Adipocyte (in vitro differentiated cells): ENCODE data around the gene SPAAR.

Experiments used
- DNase-seq: peaks from one replicate; pipeline ENCODE4 v3.0.0-alpha.2; 2015; ENCODE audit warnings: low read depth
- H3K27me3 ChIP-seq: replicated peaks from 2 replicates; pipeline ENCODE4 v1.7.0; 2013; ENCODE audit warnings: mild to moderate bottlenecking, low read length, moderate library complexity; ENCODE audit not compliant: control insufficient read depth, insufficient read depth
- H3K36me3 ChIP-seq: 2 replicates; pipeline ENCODE4 v1.7.0; 2013; ENCODE audit warnings: low read length, mild to moderate bottlenecking, moderate library complexity; ENCODE audit not compliant: control insufficient read depth, insufficient read depth, severe bottlenecking
- H3K4me1 ChIP-seq: 2 replicates; pipeline ENCODE4 v1.7.0; 2013; ENCODE audit warnings: mild to moderate bottlenecking, low read length, moderate library complexity; ENCODE audit not compliant: control insufficient read depth, insufficient read depth
- H3K4me3 ChIP-seq: 2 replicates; pipeline ENCODE4 v1.7.0; 2013; ENCODE audit warnings: mild to moderate bottlenecking, low read length, moderate library complexity
- H3K9ac ChIP-seq: 2 replicates; pipeline ENCODE4 v1.7.0; 2013; ENCODE audit warnings: mild to moderate bottlenecking, low read length, moderate library complexity
- H3K9me3 ChIP-seq: 2 replicates; pipeline ENCODE4 v1.7.0; 2013; ENCODE audit warnings: mild to moderate bottlenecking, low read length, moderate library complexity; ENCODE audit not compliant: control insufficient read depth

SPAAR gene

DNA sequence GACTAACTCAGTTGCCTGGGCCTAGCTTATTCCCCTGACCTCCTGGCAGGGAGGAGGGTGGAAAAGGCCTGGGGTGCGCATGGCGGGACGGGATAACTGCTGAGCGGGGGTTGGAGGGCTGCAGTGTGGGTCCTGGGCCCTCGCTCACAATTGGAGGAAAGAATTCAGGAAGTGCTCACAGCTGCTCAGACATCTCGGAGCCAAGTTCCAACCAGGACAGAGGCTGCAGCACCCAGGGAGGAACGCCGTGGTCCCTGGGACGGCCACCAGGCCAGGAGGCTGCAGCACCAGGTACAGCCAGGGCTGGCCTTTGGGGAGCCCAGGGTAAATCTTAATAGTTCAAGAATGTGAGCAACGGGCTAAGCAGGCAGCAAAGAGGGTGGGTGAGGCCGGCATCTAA, at the start of gene SPAAR:
SPAAR (plus strand) TSS at position 217 of the 400 bp plus-strand sequence. CDS start 974 bp downstream, outside the sequence.
- no peaks in the 10 kb centered on the region for H3K27me3 ChIP-seq
- H3K9ac ChIP-seq: peak within 1 kb of the TSS; percentile 100
- peak within 1 kb of the TSS; percentile 79 for H3K4me3 ChIP-seq
- no peak for DNase-seq
- no peaks in the 10 kb centered on the region for H3K36me3 ChIP-seq
- peaks cover 69% of the 10 kb centered on the region for H3K4me1 ChIP-seq
- no peaks in the 10 kb centered on the region for H3K9me3 ChIP-seq

- no peak for DNase-seq
- Histone ChIP-seq H3K4me1 (no peaks in the 10 kb centered on the region), H3K9me3 (no peaks in the 10 kb centered on the region), H3K4me3 (no peak overlapping the region), H3K9ac (no peak overlapping the region), H3K27me3 (peaks cover 44% of the 10 kb centered on the region), H3K36me3 (no peaks in the 10 kb centered on the region)
Measured at GRCh38 chr9:35859990-35860339, 49.3 kb upstream of the SPAAR start.

- H3K36me3 ChIP-seq: no peaks in the 10 kb centered on the region
- H3K27me3 ChIP-seq: peaks cover 44% of the 10 kb centered on the region
- no peaks in the 10 kb centered on the region for H3K9me3 ChIP-seq
- DNase-seq: no peak
- no peaks in the 10 kb centered on the region for H3K4me1 ChIP-seq
- H3K9ac ChIP-seq: no peak overlapping the region
- no peak overlapping the region for H3K4me3 ChIP-seq
Measured at GRCh38 chr9:35861161-35861897, 48.0 kb upstream of the SPAAR start.

GRCh38 chr9:35862328-35862727, 47.0 kb upstream of the SPAAR start:
- Histone ChIP-seq H3K27me3 (peaks cover 44% of the 10 kb centered on the region), H3K9ac (no peak overlapping the region), H3K4me1 (no peaks in the 10 kb centered on the region), H3K9me3 (no peaks in the 10 kb centered on the region), H3K36me3 (no peaks in the 10 kb centered on the region), H3K4me3 (no peak overlapping the region)
- DNase-seq: no peak

- Histone ChIP-seq H3K4me3 (no peak overlapping the region), H3K27me3 (peaks cover 44% of the 10 kb centered on the region), H3K9ac (no peak overlapping the region), H3K9me3 (no peaks in the 10 kb centered on the region), H3K4me1 (no peaks in the 10 kb centered on the region), H3K36me3 (no peaks in the 10 kb centered on the region)
- DNase-seq: no peak
Measured at GRCh38 chr9:35863583-35863982, 45.7 kb upstream of the SPAAR start.

DNA sequence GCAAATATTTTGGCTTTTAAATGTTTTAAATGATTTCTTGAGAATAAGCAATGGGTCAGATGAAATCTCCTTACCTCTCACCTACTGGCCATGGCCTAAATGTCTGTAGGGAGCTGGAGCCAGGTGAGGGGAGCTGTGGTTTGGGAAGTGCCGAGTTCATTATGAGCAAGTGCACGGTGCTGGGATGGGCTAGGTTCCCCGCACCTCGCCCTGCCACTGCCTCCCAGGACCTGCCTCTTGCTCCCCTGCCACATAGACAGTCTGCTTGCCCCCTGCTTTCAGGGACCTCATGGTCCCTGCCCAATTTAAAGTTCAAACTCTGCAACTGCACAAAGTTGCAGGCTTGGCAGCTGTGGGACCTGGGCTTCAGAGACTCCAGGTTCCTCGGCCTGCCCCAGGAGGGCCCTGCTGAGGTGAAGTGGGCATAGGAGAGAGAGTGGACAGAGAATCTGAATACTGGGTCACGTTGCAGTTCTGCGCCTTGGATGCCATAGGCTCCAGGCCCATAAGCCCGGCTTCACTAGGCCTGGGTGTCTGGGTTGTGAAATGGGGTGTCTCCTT, 44.5 kb upstream of the SPAAR start:
- no peak for DNase-seq
- no peaks in the 10 kb centered on the region for H3K4me1 ChIP-seq
- H3K4me3 ChIP-seq: no peak overlapping the region
- H3K9ac ChIP-seq: no peak overlapping the region
- no peaks in the 10 kb centered on the region for H3K36me3 ChIP-seq
- H3K27me3 ChIP-seq: peaks cover 44% of the 10 kb centered on the region
- H3K9me3 ChIP-seq: no peaks in the 10 kb centered on the region

GRCh38 chr9:35867538-35867937, 41.8 kb upstream of the SPAAR start:
- no peak for DNase-seq
- Histone ChIP-seq H3K9me3 (no peaks in the 10 kb centered on the region), H3K9ac (no peak overlapping the region), H3K27me3 (peaks cover 20% of the 10 kb centered on the region), H3K4me3 (no peak overlapping the region), H3K36me3 (no peaks in the 10 kb centered on the region), H3K4me1 (no peaks in the 10 kb centered on the region)

DNA sequence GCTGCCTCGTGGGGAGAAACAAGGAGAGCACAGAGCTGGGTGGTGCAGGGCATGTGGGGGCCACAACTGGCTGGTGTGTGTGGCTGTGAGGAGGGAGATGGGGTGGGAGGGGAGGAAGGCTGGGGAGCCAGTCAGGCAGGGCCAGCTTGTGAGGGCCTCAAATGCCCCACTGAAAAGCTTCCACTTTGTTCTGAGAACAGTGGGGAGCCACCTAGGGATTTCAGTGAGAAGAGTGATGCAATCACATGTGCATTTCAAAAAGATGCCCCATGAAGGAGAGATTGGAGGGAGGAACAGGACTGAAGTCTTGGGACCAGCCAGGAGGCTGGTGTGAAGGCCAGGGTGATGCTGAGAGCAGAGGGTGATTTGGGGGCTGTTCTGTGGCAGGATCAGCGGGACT, 40.4 kb upstream of the SPAAR start:
- H3K9me3 ChIP-seq: no peaks in the 10 kb centered on the region

GRCh38 chr9:35869621-35870216, 39.6 kb upstream of the SPAAR start:
- no peak overlapping the region for H3K9ac ChIP-seq
- H3K27me3 ChIP-seq: no peaks in the 10 kb centered on the region
- H3K9me3 ChIP-seq: no peaks in the 10 kb centered on the region
- no peaks in the 10 kb centered on the region for H3K36me3 ChIP-seq
- DNase-seq: no peak
- H3K4me3 ChIP-seq: no peak overlapping the region
- H3K4me1 ChIP-seq: no peaks in the 10 kb centered on the region

More for the DNA sequence above, 40.4 kb upstream of the SPAAR start:
- Histone ChIP-seq H3K4me1 (no peaks in the 10 kb centered on the region), H3K36me3 (no peaks in the 10 kb centered on the region), H3K4me3 (no peak overlapping the region), H3K27me3 (peaks cover 7% of the 10 kb centered on the region), H3K9ac (no peak overlapping the region)
- DNase-seq: no peak

GRCh38 chr9:35870351-35870923, 38.9 kb upstream of the SPAAR start, which contains the start of gene OR13J1:
Gene OR13J1 (minus strand): TSS chr9:35870401. CDS start chr9:35870401, 0 bp downstream.
- H3K9ac ChIP-seq: no peak within 1 kb of the TSS
- H3K27me3 ChIP-seq: no peaks in the 10 kb centered on the region
- no peak within 1 kb of the TSS for H3K4me3 ChIP-seq
- H3K9me3 ChIP-seq: peaks cover 3% of the 10 kb centered on the region
- H3K36me3 ChIP-seq: no peaks in the 10 kb centered on the region
- no peak for DNase-seq
- H3K4me1 ChIP-seq: no peaks in the 10 kb centered on the region

DNA sequence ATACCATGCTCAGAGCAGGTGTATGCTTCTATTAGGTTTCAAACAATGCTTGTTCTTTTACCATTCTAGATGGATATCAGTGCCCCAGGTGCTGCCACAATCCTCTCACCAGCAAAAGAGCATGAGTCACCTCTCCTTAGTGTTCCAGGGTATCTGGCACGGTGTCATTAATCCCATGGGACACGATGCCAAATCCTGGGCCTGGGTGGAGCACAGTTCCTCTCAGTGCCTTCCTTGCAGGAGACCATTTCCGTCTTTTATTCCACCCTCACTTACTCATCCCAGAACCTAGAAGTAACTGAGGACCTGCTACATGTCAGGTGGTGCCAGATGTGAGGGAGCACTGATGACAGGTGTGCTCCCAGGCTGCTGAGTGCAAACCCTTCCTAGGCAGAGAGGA, 37.7 kb upstream of the SPAAR start:
- Histone ChIP-seq H3K9me3 (peaks cover 9% of the 10 kb centered on the region), H3K4me3 (no peak overlapping the region), H3K9ac (no peak overlapping the region), H3K27me3 (no peaks in the 10 kb centered on the region), H3K4me1 (no peaks in the 10 kb centered on the region), H3K36me3 (no peaks in the 10 kb centered on the region)
- no peak for DNase-seq
